GM12873 (cell line): Measurements from ENCODE around the gene MRPS11.

ENCODE experiments used
- TF ChIP-seq, protein P1 (sequence below): IDR thresholded peaks from 2 replicates; pipeline ENCODE4 v1.5.1; 2012; ENCODE audit warnings: low read depth, mild to moderate bottlenecking, moderate library complexity, low read length, control low read depth; ENCODE audit not compliant: insufficient read depth; ENCODE audit errors: missing control alignments

The MRPS11 gene

DNA sequence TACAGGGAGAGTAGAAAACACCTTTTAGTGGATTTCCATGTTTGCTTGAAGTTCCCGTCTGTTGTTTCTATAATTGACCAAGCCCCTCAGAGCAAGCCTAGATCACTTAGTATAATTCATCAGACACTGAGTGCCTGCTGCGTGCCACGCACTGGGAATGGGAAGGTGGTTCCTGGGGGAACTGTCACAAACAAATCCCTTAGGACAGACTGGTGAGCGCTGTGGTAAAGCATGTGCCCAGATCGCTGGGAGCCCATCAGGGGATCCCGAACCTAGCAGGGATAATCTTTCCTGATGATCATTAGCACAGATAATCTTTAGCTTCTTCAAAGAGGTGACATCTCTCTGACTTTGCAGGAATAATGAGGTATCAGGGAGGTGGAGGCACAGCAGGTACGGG, 9.6 kb downstream of the MRPS11 start:
- TF ChIP-seq, protein P1, sequence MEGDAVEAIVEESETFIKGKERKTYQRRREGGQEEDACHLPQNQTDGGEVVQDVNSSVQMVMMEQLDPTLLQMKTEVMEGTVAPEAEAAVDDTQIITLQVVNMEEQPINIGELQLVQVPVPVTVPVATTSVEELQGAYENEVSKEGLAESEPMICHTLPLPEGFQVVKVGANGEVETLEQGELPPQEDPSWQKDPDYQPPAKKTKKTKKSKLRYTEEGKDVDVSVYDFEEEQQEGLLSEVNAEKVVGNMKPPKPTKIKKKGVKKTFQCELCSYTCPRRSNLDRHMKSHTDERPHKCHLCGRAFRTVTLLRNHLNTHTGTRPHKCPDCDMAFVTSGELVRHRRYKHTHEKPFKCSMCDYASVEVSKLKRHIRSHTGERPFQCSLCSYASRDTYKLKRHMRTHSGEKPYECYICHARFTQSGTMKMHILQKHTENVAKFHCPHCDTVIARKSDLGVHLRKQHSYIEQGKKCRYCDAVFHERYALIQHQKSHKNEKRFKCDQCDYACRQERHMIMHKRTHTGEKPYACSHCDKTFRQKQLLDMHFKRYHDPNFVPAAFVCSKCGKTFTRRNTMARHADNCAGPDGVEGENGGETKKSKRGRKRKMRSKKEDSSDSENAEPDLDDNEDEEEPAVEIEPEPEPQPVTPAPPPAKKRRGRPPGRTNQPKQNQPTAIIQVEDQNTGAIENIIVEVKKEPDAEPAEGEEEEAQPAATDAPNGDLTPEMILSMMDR, result no peak

DNA sequence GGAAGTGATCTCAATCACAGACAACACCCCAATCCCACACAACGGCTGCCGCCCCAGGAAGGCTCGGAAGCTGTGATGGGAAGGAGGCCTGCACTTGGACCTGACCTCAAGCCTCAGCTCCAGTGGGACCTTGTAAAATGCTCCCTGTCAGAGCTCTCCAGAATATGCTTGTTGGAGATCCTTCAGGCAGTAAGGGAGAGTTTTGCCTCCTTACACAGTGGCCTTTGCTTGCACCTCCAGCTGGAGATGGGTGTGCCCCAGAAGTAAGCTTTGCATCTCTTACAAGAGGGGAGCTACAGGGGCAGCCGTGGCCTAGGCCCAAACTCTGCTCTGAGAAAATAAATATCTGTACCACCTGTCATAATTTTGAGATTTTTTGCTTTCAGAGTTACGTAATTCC, 10.4 kb downstream of the MRPS11 start:
- TF ChIP-seq, protein P1, result no peak

DNA sequence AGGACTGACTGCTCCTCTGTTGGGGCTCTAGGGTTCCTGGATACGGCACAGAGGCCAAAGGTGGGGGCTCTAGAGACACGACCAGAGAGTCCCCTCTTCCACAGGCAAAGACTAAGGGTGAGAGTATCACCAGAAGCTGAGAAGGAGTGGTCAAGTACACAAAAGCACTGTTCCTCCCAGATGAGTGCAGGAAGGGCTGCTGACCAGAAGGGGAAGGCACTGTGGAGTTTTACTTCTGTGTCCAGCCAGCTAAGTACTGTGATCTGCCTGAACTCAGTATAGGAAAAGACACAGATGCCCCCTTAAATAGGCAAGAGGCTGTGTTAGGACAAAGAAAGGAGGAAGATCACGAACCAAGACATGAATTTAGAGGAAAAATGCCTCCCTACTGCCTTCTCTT, 11.7 kb downstream of the MRPS11 start:
- TF ChIP-seq, protein P1, result no peak

DNA sequence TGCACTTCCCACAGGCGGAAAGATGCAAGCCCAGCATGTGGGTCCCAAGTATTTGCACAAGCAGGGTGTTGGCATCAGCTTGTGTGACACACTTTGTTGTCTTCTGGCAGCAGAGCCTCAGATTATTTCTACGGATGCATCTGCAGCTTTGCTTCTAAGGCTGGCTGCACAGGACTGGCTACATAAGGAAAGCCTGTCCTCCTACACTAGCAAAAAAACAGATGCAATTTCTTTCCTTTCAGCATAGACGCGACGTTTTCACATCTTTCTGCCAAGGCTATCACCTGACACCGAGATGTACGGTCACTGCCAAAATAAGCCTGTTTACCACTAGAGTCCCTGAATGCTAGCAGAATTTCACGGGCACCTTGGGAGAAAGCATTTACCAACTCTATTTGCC, 13.5 kb downstream of the MRPS11 start:
- TF ChIP-seq, protein P1, result no peak

DNA sequence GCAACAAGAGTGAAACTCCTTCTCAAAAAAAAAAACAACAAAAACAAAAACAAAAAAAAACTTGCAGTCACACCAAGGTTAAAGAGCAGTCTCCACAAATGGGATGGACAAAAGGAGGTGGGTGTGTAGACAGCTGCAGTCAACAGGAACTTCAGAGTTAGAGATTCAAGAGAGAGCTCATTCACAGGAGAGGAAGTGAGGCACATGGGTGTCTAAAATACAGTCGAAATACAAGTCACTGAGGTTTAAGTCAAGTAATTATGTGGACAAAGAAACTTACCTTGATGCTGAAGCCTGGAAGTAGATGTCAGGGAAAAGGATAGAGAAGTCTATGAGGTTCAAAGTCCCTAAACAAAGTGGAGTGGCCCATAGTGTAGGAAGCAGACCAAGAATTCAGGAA, 14.8 kb downstream of the MRPS11 start:
- TF ChIP-seq, protein P1, result no peak

DNA sequence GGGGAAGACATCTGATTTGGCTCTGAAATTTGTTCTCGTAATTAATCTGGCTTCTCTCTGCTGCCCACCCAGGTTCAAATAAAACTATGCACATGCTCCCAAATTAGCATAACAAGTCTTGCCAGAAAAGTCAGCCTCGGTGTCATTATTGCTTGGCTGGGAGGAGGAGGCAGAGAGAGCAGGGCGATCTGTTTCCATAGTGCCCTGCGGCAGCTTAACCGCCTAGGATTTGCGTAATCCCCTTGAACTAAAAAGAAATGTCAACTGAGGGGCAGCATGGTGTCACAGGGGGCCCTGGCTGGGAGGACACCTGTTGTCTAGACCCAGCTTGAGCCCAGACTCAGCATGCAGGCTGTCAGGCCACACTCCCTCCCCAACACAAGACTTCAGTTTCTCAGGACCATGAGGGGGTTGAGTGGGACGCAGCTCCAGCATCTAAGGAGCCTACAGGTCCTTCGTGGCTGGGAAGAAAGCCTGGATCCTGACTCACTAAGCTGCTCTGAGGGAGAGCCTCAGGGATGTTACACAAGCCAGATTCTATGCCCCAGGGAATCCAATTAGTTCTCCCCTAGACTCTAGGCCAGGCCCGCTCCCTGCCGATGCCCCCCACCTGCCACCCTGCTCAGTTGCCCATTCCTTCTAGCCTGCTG, 17.3 kb downstream of the MRPS11 start:
- TF ChIP-seq, protein P1, result no peak

DNA sequence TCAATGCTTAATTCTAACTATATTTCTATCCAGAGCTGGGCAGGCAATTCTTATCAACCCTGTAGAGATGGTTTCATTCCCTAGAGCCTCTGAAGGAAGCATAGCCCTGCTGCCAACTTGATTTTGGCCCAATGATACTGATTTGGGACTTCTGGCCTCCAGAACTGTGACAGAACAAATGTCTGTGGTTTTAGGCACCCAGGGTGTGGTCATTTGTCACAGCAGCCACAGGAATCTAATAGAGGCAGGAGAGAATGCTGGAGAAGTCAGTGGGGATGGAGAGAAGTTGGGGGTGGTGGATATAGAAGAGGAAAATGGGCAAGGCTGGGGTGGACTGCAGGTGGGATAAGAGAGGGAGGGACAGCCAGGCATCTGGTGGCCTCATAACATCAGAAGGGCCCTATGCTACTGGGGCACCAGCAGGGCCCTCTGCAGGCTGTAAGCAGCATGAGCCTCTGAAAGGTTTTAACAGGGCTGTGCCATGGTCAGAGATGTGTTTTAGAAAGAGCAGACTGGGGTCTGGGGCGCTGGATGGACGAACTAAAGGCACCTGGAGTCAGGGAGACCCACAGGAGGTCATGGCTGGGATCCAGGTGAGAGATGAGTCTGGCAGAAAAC, 19.8 kb downstream of the MRPS11 start:
- TF ChIP-seq, protein P1, result peak; percentile 24
